MCF 10A (cell line): ENCODE data around the gene COX7A2. TPM values are rescaled to one million over a fixed set of nuclear protein-coding genes. Genes with fewer than 3 reads are reported as not detected.

ENCODE experiments used
- BruUV-seq: library from RNA; stranded (reverse); fragments of 400-500 nt; replicated peaks from 2 replicates; lab custom pipeline; 2021; lab: Mats Ljungman, UMichigan
- CTCF ChIA-PET: fragments of 300-600 bp; sonication (Branson Sonifier 250); formaldehyde crosslinking; extraction: SDS; loops from one replicate; lab custom pipeline; 2021; ENCODE audit warnings: antibody characterized with exemption, inconsistent platforms; lab: Yijun Ruan, JAX
- POLR2A ChIA-PET: fragments of 300-600, 350-650 bp; sonication (Branson Sonifier 250); formaldehyde crosslinking; extraction: SDS; loops from one replicate; lab custom pipeline; 2020; ENCODE audit warnings: antibody characterized with exemption, inconsistent platforms; lab: Yijun Ruan, JAX
- DNase-seq: peaks from one replicate; pipeline ENCODE4 v3.0.0-alpha.2; 2018; ENCODE audit not compliant: unreplicated experiment
- H3K27ac Mint-ChIP-seq: one replicate; pipeline ENCODE4 v1.8.0; 2022; ENCODE audit warnings: mild to moderate bottlenecking, low read depth, mixed read lengths; ENCODE audit not compliant: unreplicated experiment
- H3K27me3 Mint-ChIP-seq: one replicate; pipeline ENCODE4 v1.8.0; 2022; ENCODE audit warnings: mixed read lengths; ENCODE audit not compliant: insufficient read depth, unreplicated experiment
- H3K36me3 Mint-ChIP-seq: one replicate; pipeline ENCODE4 v1.8.0; 2022; ENCODE audit warnings: mild to moderate bottlenecking, moderate library complexity, mixed read lengths; ENCODE audit not compliant: insufficient read depth, unreplicated experiment
- H3K4me1 Mint-ChIP-seq: one replicate; pipeline ENCODE4 v1.8.0; 2022; ENCODE audit warnings: mixed read lengths; ENCODE audit not compliant: insufficient read depth, unreplicated experiment
- H3K4me3 Mint-ChIP-seq: one replicate; pipeline ENCODE4 v1.8.0; 2022; ENCODE audit warnings: mild to moderate bottlenecking, moderate library complexity, mixed read lengths; ENCODE audit not compliant: unreplicated experiment
- H3K9me3 Mint-ChIP-seq: one replicate; pipeline ENCODE4 v1.8.0; 2022; ENCODE audit warnings: mixed read lengths; ENCODE audit not compliant: unreplicated experiment
- intact Hi-C: fragments of 100-400 bp; cut with micrococcal nuclease; formaldehyde crosslinking; loops from 2 replicates; pipeline ENCODE4 v1.14.1; 2022
- total RNA-seq: library from RNA; stranded (reverse); gene quantifications from 2 replicates; pipeline ENCODE4 v1.2.3, GENCODE V29; 2022
- TF ChIP-seq, protein P1 (sequence below): fragments of 200-600 bp; IDR thresholded peaks from one replicate; pipeline ENCODE4 v1.8.0; 2022; ENCODE audit warnings: antibody characterized with exemption, mild to moderate bottlenecking; ENCODE audit not compliant: unreplicated experiment

The COX7A2 gene
- total RNA-seq, 1 experiment from 2014 or later = 316 TPM

DNA sequence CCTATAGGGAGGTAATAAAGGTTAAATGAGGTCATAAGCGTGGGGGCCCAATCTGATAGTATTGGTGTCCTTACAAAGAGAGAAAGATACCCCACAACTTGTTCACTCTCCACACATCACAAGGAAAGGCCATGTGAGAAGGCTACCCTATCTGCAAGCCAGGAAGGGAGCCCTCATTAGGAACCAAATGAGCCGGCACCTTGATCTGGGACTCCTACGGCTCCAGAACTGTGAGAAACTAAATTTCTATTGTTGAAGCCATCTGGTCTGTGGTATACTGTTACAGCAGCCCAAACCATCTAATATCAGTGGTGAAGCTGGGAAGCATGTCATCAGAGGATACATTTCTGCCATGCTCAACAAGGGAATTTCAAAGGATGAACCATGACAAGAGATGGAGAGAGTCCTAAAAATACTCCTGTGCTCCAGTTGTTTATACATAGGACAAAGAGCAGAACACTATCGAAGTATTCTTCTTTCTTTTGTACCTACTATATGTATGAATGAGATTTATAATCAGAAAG lies 10.4 kb downstream of the COX7A2 start:
- Mint-ChIP-seq H3K27ac (no peak overlapping the region), H3K4me3 (no peak overlapping the region), H3K9me3 (no peaks in the 10 kb centered on the region), H3K36me3 (peaks cover 19% of the 10 kb centered on the region), H3K27me3 (no peaks in the 10 kb centered on the region), H3K4me1 (no peaks in the 10 kb centered on the region)
- ChIA-PET POLR2A (interaction anchor here (0.6 to 4.6 kb wide), 4 partner anchors 10 to 309 kb away, joined by 3 to 23 read pairs (median 3); partner anchors contain the start of gene COX7A2), CTCF (interaction anchor here (2.3 to 3.0 kb wide), 2 partner anchors 23 to 1496 kb away, joined by 10 to 31 read pairs; no protein-coding TSS in a partner anchor)
- no TSS peak for BruUV-seq
- intact Hi-C loops = no loop called here
- DNase-seq = no peak
- TF ChIP-seq, protein P1, sequence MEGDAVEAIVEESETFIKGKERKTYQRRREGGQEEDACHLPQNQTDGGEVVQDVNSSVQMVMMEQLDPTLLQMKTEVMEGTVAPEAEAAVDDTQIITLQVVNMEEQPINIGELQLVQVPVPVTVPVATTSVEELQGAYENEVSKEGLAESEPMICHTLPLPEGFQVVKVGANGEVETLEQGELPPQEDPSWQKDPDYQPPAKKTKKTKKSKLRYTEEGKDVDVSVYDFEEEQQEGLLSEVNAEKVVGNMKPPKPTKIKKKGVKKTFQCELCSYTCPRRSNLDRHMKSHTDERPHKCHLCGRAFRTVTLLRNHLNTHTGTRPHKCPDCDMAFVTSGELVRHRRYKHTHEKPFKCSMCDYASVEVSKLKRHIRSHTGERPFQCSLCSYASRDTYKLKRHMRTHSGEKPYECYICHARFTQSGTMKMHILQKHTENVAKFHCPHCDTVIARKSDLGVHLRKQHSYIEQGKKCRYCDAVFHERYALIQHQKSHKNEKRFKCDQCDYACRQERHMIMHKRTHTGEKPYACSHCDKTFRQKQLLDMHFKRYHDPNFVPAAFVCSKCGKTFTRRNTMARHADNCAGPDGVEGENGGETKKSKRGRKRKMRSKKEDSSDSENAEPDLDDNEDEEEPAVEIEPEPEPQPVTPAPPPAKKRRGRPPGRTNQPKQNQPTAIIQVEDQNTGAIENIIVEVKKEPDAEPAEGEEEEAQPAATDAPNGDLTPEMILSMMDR = no peak

DNA sequence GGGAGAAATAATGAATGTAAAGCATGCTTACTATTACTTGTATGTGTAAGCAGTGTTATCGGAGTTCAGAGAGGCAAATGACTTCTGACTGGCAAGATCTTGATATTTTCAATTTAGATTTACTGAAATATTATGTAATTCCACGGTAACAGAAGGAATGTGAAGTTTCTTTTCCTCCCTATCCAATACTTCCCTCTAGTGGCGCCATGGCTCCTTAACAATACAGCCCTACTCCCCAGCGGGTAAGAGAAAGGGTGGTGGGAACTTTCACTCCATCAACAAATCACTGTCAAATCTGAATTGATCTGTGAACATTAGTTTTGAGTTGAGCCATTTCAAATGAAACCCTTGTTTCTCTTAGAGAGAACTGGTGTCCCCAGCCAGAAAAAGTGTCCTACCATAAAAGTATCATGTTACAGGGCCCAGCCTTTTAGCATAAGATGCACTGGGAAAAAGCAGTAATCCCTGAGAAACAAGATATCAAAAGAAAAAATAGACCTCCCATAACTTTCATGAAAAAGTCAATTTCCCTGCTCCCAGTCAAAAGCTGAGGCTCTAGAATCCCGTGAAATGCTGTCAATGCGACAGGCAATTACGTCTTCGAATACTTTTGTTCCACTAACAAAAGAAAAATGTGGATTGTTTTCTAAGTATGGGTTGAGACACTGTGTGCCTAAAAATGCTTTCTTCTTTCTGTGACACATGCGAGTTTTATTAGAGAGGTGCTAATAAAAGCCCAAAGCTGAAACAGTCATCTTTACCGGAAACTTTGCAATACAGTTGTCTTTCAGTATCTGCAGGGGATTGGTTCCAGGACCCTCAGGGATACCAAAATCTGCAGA lies 12.9 kb downstream of the COX7A2 start:
- DNase-seq = peak; percentile 67
- H3K36me3 Mint-ChIP-seq = no peaks in the 10 kb centered on the region
- H3K9me3 Mint-ChIP-seq = peaks cover 9% of the 10 kb centered on the region
- intact Hi-C loops = loop anchor here (1.0 kb wide), 1 partner anchor 19 kb away; no protein-coding TSS in a partner anchor
- no peak overlapping the region for H3K27ac Mint-ChIP-seq
- H3K4me1 Mint-ChIP-seq = no peaks in the 10 kb centered on the region
- POLR2A ChIA-PET = interaction anchor here (1.0 to 1.2 kb wide), 2 partner anchors 10 to 13 kb away, joined by 3 to 4 read pairs; partner anchors contain the start of gene COX7A2
- H3K27me3 Mint-ChIP-seq = no peaks in the 10 kb centered on the region
- no peak overlapping the region for H3K4me3 Mint-ChIP-seq
- TF ChIP-seq, protein P1 = peak; percentile 66
- BruUV-seq = no TSS peak
- CTCF ChIA-PET = interaction anchor here (0.6 to 3.0 kb wide), 12 partner anchors 10 to 1698 kb away, joined by 3 to 31 read pairs (median 4); no protein-coding TSS in a partner anchor

DNA sequence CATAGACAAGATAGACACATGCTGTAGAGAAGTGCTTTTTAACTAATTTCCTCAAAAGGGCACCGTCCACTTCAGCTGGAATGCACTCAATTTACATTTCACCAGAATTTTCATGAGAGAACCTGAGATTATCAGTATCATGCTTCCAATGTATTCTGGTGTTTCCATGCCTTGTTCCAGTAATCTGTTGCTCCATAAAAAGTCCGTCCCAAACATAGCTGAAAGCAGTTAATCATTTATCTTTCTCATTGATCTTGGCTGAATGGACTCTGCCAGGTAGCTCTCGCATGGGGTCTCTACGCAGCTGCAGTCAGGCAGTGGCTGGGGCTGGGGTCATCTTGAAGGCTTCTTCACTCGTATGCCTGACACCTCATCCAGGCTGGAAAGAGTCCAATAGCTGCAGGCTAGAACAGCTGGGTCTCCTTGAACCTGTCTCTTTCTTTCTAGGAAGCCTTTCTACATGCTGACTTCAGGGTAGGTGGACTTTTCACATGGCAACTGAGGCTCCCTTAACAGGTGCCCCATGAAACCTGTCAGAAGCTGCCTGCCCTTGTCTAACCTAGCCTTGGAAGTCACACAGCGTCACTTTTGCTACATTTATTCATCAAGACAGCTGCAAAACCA lies 19.2 kb downstream of the COX7A2 start:
- Mint-ChIP-seq H3K27me3 (no peaks in the 10 kb centered on the region), H3K36me3 (peaks cover 4% of the 10 kb centered on the region), H3K27ac (no peak overlapping the region), H3K4me3 (no peak overlapping the region), H3K4me1 (no peaks in the 10 kb centered on the region), H3K9me3 (peaks cover 9% of the 10 kb centered on the region)
- no peak for DNase-seq
- intact Hi-C loops = no loop called here
- ChIA-PET POLR2A (no interaction called here), CTCF (interaction anchor here (0.7 to 3.9 kb wide), 4 partner anchors 14 to 815 kb away, joined by 3 to 46 read pairs (median 4); no protein-coding TSS in a partner anchor)
- TF ChIP-seq, protein P1 = no peak
- BruUV-seq = no TSS peak
